ENCODE measurements around the gene RSAD2.

The RSAD2 gene

DNA sequence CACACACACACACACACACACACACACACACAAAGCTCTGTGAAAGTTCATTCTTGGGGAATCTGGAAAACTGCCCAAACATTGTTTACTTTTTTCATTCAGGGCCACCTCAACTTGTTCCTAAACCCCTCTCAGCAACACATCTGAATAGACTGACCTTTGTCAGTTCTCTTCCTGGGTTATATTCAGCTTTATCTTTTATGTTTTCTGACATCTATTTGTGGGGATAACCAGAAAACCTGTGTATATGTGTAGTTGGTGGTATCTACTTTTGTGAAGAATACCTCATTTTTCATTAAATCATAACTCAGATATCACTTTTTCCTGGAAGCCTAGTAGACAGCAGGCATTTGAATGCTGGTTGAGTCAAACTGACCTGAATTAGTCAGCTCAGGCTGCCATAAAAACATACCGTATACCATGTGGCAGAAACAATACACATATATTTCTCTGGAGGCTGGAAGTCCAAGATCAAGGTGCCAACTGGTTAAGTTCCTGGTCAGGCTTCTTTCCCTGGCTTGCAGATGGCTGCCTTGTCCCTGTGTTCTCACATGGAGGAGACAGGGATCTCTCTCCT lies 28.7 kb downstream of the RSAD2 start:
- DNase-seq (ENCODE audit: low spot score), result no peak

DNA sequence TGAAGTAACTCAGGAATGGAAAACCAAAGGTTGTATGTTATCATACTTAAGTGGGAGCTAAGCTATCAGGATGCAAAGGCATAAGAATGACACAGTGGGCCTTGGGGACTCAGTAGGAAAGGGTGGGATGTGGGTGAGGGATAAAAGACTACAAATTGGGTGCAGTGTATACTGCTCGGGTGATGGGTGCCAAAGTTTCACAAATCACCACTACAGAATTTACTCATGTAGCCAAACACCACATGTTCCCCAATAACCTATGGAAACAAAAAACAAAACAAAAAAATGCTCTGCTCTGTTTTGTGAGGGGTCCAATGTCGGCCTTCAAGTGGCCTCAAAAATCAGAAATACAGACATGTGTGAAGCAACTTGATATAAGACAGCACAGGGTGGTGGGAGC lies 30.7 kb downstream of the RSAD2 start:
- no peak for DNase-seq (ENCODE audit: low spot score)

DNA sequence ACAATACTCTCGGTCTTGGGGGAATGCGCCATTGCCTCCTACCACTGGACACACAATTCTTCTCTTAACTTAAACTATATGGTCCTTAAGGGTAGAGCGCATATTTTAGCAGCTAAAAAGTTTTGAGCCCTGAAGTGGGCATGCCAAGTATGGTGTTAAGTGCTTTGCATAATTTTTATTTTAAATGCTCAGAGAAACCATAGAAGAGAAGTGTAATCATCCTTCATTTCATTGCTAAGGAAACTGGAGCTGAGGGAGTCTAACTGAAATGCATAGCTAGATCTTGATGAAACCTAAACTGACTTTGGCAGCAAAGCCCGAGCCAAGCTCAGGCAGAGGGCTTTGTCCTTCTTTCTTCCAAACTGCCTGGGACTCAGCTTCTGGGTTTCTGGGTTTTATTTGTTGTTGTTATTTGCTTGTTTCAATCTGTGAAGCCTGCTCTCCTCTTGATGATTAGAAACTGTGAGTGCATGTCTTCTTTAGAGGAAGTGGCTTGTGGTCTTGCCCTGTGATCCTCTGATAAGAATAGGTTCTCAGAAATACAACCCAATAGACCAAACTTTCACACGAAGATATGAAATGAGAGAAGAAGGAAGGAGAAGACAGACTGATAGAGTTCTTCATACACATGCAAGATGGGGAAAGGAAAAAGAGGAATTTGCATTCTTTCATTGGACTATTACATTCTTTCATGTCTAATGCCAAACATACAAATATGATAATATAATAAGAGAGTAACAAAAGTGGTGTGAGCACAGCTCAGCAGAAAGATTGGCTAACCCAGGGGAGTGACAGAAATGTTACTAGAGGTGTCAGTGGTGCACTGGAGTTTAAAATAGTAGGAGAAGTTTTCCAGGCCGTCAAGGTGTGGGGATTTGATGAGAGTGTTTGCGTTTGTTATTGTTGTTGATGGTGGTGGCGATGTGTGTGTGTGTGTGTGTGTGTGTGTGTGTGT lies 32.1 kb downstream of the RSAD2 start:
- DNase-seq (ENCODE audit: low spot score), result no peak

DNA sequence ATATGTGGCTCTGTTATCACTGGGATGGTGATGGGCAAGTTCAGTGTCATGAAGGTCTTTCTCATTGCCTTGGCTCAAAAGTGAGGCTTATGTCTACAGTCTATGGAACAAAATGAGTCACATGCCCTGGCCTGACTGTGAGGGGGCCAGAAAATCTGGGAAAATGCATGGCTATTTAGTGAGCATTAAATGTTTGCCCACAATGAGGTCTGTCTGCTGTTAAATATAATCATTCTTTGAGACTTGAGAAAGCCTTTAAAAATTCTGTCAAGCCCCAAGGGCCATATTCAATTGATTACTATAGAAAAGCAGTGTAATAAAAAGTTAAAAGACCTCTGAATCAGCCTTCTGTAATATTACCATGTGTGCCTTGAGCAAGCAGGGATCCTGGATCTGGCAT lies 34.1 kb downstream of the RSAD2 start:
- DNase-seq (ENCODE audit: low spot score), result no peak

DNA sequence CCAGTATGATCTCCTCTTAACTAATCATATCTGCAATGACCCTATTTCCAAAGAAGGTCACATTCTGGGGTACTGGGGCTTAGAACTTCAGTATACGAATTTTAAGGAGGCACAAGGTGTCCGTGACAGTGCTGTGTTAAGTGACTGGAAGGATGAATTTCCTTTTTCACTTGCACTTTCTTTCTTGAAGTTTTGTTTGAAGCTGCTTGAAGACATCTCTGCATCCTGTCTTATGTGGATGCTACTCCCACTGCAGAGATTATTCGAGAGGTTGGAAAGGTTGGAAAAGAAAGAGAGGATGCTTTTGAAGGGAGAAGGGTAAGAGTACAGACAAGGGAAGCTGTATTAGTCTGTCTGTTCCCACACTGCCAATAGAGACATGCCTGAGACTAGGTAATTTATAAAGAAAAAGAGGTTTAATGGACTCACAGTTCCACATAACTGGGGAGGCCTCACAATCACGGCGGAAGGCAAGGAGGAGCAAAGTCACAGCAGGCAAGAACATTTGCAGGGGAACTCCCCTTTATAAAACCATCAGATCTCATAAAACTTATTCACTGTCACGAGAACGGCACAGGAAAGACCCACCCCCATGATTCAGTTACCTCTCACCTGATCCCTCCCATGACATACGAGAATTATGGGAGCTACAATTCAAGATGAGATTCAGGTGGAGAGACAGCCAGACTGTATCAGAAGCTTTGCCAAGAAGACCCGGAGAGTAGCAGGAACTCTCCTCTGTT lies 36.0 kb downstream of the RSAD2 start:
- DNase-seq (ENCODE audit: low spot score), result no peak

DNA sequence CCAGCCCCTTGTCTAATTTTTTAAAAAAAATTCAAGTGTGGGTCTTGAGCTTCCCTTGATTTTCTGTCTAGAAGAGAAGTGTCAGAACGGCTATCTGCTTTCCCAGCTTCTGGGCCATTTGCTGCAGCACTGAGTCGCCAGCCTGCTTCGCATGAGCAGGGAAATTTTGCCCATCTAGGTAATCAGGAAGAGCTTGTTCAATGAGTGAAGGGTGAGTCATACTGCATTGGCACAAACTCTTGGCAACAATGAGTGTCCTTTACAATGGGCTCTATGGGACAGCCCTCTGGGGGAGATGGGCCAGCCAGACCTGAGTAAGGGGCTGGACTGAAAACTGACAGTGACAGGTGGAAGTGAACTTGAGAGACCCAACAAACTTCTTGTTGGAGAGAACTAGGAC lies 37.3 kb downstream of the RSAD2 start:
- DNase-seq (ENCODE audit: low spot score), result peak; percentile 76

DNA sequence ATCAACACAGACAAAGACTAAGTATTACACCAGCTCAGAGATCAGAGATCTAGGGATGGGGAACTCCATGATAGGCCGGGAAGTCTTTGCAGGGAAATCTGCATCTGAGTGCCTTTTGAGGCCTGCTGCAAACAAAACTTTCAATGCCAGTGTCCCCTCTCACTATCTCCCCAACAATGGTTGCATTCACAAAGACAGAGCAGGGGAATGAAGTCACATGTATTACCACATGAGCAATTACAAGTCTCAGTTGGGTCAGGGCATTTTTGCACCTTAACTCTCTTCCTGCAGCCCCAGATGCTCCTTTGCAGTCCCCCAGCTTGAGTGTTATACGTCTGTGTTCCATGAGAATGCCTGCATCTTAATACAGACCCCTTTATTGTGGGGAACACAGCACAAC lies 37.8 kb downstream of the RSAD2 start:
- DNase-seq (ENCODE audit: low spot score), result no peak

DNA sequence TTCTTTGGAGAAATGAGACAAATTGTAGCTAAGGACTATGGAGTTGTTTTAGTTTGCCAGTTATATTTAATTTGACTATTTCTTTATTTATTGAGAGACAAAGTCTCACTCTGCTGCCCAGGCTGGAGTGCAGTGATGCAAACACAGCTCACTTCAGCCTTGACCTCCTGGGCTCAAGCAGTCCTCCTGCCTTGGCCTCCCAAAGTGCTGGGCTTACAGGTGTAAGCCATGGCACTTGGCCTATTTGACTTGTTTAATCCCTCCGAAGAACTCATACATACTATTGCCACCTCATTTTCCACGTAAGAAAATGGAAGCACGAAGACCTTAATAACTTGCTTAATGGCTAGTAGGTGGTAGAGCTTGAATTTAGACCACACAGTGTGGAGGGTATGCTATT lies 38.6 kb downstream of the RSAD2 start:
- no peak for DNase-seq (ENCODE audit: low spot score)

DNA sequence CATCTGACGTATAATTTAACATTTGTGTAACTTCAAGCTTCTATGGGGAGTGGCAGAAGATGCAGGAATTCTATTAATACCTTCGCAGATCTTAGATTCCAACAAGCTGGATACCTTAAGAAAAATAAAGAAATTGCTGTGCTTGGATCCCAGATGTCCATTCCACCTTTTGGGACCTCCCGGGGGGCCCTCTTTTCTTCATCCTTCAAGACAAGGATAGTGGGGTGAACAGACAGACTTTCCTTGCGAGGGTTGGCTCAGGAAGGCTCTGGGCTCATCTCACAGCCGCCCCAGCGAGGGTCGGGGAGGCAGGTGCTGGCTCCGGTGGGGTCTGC lies 39.1 kb downstream of the RSAD2 start:
- no peak for DNase-seq (ENCODE audit: low spot score)

DNA sequence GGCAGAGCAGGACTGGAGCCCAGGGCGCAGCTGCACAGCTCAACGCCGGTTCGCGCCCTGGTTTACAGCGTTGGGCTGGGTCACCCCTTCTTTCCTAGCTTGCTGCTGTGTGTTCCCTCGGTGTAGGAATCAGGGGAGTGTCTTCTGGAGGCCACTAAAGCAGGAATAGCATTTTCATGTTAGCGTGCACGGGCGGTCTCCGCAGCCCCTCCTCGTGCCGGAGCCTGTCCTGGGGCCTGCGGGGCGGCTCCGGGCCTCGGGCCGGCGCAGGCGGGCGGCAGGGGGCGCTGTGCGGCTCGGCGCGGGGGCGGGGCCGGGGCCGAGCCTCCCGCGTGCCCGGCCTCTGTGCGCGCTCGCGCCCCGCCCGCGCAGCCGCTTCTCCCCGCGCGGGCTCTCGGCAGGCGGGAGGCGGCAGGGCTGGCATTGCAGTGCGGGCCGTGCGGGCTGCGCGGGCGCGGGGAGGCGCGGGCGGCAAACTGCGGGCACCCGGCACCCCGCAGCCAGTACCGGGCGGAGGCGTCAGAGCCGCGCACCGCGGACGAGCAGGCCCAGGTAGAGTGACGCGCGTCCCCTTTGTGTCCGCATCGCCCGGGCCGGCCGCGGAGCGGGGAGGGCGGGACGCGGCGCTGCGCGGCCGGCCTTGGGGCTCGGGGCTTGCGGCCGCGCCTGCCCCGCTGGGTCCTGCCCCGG lies 39.6 kb downstream of the RSAD2 start, which contains the start of gene RNF144A:
Gene RNF144A (plus strand): TSS at position 342 of the 690 bp plus-strand sequence. CDS start 79,515 bp downstream, outside the sequence.
- peak; percentile 58 for DNase-seq (ENCODE audit: low spot score)

DNA sequence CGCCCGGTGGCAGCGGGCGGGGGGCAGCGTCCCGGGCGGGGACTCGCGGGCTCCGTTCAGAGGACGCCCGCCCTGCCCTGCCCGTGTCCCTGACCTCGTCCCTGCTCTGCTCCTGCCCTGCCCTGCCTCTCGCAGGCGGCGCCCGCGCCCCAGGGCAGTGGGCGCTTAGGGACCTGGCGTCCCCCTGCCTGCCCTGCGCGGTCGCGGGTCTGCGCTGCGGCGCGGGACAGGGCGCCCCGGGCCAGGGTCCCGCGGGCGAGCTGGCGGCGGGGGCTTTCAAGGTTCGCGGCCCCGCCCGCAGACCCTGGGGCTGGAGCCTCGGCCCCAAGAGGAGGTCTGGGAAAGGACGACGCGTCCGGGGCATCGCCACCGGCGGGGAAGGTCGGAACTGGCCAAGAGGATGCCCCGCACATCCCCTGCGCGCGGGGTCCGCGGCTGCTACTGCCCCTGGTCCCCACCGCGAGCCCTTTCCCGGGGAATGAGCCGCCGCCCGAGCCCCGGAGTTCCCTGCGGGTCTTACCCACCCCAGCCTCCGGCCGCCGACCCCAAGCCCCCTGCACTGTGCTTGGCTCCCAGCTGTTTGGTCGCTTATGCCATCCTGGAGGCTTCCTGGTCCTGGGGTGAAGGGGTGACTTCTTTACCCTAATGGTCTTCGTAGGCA lies 40.3 kb downstream of the RSAD2 start:
- DNase-seq (ENCODE audit: low spot score), result no peak

DNA sequence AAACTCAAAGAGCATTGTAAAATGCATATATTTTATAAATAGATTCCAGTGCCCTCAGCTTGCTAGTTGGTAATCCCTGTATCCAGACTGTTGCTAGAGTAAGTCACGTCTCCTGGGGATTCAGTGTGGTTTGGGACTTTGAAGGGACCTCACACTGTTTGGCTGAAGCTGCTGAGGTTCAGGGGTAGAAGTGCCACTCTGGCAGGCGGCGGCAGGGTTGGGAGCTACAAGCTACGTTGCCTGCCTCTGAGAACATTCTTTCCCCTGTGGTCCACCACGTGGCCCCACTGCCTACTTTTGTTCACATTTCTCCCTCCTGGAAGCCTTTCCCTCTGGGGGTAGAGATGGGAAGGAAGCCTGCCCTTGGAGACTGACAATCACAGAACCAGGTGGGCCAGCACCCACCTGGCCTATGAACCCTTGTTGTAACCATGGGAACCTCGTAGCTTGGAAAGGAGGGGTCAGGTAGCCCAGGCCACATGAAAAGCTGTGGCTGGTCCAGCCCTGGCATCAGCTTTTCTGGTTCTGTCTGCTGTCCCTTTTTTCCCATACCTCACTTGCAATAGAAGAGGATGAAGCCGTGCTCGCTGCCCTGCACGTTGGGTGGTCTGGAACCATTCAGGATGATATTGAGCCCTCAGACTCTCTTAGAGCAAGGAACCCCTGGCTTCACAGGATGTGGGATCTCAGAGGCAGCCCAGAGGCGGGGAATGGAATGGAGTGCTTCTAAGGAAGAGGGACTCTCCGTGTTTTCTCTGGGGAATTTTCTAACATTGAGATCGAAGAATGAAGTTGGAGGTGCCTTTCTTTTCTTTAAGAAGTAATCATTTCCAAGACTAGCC lies 42.5 kb downstream of the RSAD2 start:
- DNase-seq (ENCODE audit: low spot score), result no peak

DNA sequence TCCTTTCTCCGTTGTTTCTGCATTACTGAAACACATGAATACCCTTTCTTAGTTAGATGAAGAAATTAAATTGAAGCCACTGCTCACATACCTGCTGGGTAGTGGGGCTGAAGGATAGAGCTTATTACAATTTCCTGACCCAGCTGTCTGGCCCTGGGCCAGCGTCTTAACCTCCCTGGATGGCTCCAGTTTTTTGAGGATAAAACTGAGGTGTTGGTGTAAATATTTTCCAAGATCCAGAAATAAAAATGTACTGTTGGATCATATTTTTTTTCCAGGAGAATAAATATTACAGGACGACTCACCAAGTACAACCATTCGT lies 43.1 kb downstream of the RSAD2 start:
- no peak for DNase-seq (ENCODE audit: low spot score)

DNA sequence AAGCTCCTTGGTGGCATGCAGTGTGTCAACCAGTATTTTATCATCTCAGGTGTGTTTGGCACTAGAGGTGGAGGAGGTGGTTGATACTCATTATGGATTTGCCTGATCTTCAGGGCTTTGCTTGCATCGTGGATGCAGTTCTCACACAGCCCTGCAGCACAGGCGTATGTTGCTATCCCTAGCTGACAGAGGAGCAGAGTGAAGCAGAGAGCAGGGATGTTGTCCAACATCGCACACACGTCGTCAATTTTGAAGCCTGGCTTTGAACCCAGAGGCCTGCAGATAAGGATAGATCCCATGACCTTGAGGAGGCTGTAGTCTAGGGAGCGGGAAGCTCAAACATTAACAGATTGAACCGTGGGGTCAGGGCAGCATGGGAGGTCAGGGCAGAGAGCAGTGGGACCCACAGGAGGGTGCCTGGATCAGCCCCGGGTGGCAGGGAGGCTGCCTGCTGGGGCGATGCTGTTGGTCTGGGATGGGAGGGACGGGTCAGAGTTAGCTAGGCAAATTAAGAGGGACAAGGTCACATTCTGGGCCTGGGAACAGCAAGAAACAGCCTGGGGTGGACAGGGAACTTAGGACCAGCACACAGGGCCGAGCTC lies 43.8 kb downstream of the RSAD2 start:
- DNase-seq (ENCODE audit: low spot score), result no peak

DNA sequence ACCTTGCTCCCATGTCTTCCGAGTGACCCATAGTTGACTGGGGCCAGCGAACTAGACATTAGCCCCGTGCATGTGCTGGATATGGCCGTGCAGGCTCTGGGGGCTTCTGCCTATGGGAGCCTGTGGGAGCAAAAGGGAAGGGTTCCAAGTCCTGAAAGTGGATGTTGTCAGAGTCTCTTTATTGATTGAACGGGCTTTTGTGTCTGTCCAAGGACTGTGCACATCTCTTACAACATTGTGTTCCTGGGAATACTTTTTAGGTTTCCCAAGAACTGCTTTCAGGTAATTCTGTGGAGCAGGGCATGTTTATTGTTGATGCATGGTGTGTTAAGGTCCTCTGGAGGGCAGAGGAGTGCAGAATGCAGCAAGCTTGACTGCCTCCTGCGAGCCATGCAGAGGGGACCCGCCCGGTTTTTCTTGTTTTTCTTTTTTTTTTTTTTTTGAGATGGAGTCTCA lies 44.7 kb downstream of the RSAD2 start:
- DNase-seq (ENCODE audit: low spot score), result no peak

DNA sequence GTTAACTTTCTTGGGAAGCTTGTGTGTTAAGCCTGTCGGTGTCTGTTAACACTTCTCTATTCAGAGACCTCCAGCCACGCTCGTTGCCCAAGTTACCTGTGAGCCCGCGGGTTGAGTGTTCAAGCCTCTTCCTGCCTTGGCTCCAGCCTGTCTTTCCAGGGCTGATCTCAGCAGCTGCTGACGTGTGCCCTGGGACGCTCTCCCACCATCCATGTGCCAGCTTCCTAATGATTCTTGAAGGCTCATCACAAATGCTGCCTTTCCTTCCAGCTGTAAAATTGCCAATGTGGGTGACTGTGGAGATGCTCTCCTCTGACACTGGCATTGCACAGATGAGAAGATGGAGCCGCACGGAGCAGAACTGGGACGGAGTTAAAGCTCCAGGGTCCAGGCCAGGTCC lies 45.7 kb downstream of the RSAD2 start:
- DNase-seq (ENCODE audit: low spot score), result no peak

DNA sequence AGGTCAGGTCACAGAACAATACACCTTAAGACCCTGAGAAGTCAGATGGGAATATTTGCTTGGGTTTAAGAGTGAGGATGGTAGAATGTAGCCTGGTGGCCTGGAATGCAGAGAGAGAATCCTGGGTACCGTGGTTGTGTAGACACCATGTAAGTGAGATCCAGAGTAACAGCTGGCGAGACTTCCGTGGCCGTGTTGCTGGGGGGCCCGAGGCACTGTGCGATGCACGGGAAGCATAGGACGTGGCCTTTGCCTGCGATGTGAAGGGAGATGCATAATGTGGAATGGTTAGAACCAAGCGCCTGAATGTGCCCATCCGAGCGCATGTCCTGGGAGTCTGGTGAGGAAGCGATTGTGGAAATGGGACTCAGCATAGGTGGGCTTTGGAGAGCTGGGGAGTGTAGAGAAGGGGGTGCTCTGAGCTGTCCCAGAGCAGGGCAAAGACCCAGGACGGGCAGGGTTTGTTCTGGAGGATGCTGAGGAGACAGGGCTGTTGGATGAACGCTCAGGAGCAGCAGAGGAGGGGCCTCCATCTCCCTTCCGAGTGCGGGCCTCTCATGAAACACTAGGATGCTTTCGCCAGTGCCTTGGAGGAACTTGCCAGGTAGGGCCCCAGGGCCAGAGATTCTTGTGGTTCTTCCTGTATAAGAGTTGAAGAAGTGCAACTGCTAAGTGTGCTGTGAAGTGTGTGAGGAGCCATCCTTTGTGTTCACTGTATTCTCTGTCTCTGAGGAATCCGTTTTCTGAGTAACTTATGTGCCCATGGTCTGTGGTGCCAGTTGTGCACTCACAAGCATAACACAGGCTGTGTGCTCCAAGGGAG lies 46.7 kb downstream of the RSAD2 start:
- DNase-seq (ENCODE audit: low spot score), result no peak

DNA sequence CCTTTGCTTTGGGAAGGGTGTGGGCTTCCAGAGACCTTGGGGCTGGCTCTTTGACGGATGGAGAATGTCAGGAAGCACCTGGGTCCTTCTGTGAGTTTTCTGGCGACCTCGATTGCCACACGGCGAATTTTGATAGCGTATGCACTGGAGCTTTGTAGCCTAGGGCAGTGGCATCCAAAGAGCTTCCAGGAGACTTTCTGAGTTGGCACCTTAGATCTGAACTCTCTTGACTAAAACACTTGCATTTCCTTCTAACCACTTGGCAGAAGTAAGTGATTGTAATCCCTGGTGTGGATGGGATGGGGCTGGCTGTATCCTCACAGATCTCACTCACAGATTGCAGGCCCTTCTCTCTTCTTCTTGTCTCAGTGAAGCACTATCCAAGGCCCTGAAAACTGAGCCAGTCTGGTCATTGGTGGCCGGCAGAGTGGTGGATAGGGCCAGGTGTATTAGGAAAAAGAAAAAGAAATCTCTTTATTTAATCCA lies 47.4 kb downstream of the RSAD2 start:
- no peak for DNase-seq (ENCODE audit: low spot score)

DNA sequence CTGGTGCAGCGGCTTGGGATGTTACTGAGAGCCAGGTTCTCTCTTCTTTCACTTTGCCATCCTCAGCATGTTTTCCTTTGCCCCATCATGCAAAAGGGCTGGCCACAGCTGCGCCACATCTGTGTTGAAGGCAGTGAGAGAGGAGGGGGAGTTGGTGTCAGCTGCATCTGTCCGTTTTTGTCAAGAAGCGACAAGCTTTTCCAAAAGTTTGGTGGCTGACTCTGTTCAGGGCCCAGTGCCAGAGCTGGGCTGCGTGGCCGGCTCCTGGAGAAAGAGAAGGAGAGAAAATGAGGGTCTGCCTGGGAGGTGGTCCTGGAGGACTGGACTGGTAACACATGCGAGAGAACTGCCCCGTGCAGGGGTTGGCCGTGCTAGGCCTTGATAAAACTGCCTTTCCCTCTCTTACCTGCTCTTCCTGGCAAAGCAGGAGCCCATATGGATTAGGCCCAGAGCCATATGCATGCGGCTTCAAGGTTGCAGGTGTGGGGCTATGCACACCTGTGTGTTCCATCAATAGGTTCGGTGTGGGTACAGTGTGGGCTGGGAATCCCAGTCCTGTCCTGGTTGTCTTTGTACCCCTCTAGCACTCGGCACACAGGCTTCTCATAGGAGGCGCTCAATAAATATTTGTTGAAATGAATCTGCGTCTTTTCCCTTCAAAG lies 48.6 kb downstream of the RSAD2 start:
- DNase-seq (ENCODE audit: low spot score), result no peak
